ENCODE measurements around the gene GPR176.
A peak's percentile ranks its signal among the peaks of the same experiment; 100 is the strongest.

GPR176 gene

DNA sequence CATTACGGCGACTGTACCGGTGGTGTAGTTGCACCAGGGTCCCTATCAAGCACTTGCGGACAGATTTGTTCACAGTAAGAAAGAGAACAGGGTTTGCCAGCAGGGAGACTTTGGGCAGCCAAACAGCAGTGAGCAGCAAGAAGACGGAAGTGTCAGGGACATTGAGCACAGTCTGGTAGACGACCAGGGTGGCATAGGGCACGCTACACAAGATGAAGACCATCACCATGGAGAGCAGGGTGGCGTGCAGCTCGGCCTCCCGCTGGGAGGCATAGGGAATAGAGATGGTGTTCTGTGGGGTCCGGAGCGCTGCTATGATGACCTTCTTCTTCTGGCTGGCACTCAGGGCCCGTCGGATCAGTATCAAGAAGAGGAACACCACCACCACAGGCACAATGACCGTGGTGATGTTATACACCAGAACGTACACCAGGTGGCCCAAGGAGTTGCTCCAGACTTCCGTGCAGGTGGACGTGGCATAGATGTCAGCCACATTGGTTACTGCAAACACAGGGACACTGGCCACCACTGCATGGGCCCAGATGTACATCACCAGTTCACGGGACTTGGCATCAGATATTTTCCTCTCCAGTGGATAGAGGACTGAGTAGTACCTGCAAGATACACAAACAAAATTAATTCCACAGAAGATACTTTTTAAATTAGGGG lies 118.3 kb downstream of the GPR176 start:
- peak; percentile 62 for TF ChIP-seq CTCF (conservative IDR thresholded peaks at IDR 0.05)
- no peak overlapping the region for H3K27ac ChIP-seq

GRCh38 chr15:39799552-39800011 lies 120.5 kb downstream of the GPR176 start:
- TF ChIP-seq CTCF (conservative IDR thresholded peaks at IDR 0.05) = no peak
- no peak overlapping the region for H3K27ac ChIP-seq

GRCh38 chr15:39798382-39798781 lies 121.7 kb downstream of the GPR176 start:
- TF ChIP-seq CTCF (conservative IDR thresholded peaks at IDR 0.05) = no peak

DNA sequence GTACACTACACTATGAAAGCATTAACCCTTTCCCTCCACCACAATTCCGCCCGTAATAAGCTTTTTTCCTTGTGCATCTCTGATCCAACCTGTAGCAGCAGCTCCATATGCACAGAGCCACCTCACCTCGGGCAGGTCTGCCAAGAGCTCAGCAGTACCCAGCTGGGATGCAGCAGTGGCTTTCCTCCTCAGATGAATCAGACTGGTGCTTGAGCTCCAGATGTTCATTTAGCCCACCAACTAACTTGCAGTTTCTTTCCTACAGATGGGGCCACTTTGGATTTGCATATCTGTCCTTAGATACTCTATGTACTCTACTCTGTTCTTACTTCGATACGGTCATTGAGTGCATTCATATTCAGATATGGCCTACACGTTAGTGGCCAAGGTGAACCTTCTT lies 122.7 kb downstream of the GPR176 start:
- H3K27ac ChIP-seq = no peak overlapping the region
- no peak for TF ChIP-seq CTCF (conservative IDR thresholded peaks at IDR 0.05)

More at GRCh38 chr15:39798382-39798781, 121.7 kb downstream of the GPR176 start:
- H3K27ac ChIP-seq = no peak overlapping the region

- TF ChIP-seq CTCF (conservative IDR thresholded peaks at IDR 0.05) = no peak
- H3K27ac ChIP-seq = no peak overlapping the region
These were observed 123.5 kb downstream of the GPR176 start for GRCh38 chr15:39796601-39797000.

GRCh38 chr15:39795486-39795885 lies 124.6 kb downstream of the GPR176 start:
- H3K27ac ChIP-seq = no peak overlapping the region
- no peak for TF ChIP-seq CTCF (conservative IDR thresholded peaks at IDR 0.05)

DNA sequence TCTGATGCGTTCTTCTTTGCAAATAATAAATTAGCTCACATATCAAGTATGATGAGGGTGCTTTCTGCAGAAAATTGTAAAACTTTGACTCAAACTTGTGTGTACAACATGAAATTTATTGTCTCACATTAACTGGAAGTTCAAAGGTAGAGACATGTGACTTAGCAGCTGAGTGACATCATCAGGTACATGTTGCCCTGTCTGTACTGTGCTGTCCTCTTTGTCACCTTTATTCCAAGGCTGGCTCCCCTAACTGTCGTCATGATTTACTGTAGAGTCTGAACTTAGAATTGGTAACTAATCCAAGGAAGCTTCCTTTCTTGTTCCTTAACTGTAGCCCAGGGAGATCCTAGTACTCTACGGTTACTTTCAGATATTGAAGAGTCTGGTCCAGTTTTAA lies 125.1 kb downstream of the GPR176 start:
- no peak for TF ChIP-seq CTCF (conservative IDR thresholded peaks at IDR 0.05)
- H3K27ac ChIP-seq = no peak overlapping the region
